Sciatic nerve (tissue), 2 donors: ENCODE data around the gene MAPK8IP3. TPM values are rescaled to one million over a fixed set of nuclear protein-coding genes. Genes with fewer than 3 reads are reported as not detected.

Source experiments
- ATAC-seq: fragments of 200-7000 bp; cut with Tn5 transposase; one replicate; pipeline ENCODE4 v1.9.1; 2020; ENCODE audit warnings: mild to moderate bottlenecking, moderate library complexity
- DNase-seq: peaks from one replicate; pipeline ENCODE4 v3.0.0-alpha.2; 2020; ENCODE audit warnings: low spot score
- intact Hi-C: fragments of 100-400 bp; cut with DNase I; formaldehyde crosslinking; loops from one replicate; pipeline ENCODE4 v1.14.2; 2022
- total RNA-seq: library from RNA; stranded (reverse); fragmentation: NEBNext Ultra II Directional; extraction: Animal tissue kit (Norgen Biotek cat#: 25700); gene quantifications from one replicate; pipeline ENCODE4 v1.2.1, GENCODE V29; 2021
- donor health status: DM: no; HTN: no; CAD: no.
- donor health status: DM: no; HTN: no; CAD: no.

MAPK8IP3 gene
- total RNA-seq, 1 donor from 2014 or later: 93.3 TPM

DNA sequence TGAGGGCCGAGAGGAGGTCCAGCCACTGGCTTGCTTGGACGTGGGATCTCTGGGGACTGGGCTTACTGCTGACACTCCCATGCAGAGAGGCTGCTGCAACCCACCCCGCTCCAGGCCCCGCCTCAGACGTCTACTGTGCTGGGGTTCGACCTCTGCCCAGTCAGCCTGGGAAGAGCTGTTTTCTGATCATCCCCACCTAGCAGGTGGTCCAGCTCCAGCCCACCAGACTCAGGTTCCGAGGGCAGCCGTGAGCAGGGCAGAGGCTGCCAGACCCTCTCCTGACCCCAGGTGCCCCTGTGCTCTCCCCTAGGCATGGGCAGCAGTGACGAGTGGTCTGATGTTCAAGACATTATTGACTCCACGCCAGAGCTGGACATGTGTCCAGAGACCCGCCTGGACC is 41.9 kb downstream of the MAPK8IP3 start:
- ATAC-seq (no peak), DNase-seq (peak; percentile 46)
- intact Hi-C loops: no loop called here

DNA sequence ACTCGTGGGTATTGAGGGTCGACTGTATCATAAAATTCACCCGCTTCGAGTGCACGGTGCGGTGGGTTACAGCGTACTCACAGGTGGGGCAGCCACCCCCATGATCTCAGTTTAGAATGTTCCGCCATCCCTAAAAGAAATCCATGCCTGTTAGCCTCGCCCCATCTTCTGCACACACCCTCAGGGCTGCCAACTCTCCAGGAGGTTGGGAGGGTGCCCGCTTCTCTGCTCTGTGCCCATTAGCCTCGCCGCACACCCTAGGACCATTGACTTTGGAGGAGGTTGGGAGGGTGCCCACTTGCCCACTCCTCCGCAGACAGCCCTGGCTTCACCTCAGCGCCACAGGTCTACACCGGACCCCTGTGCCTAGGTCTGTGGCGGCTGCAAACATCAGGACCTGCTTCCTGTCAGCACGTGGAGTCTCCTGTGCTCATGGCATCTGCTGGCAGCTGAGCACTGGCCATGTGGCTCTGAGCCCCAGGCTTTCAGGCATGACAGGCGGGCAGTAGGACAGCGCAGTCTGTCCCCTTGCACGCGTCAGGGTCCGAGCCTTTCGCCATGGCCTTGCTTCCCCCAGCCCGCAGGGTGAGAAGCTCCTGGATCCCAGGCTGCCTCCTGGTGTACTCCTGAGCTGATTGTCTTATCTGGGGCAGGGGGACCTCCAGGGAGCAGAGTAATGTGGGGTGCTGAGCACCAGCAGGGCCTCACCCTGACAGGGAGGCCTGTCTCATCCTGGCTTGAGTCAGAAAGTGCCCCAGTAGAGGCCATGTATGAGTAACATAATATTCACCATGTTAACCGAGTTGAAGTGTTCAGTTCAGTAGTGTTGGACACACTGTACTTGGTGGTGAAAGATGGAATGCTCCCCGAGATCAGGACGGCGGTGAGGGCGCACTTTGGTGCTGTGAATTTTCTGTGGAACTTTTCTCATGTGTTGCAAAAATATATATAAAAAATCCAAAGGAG is 43.4 kb downstream of the MAPK8IP3 start:
- intact Hi-C loops: no loop called here
- DNase-seq (peak; percentile 45), ATAC-seq (peak; percentile 8)

DNA sequence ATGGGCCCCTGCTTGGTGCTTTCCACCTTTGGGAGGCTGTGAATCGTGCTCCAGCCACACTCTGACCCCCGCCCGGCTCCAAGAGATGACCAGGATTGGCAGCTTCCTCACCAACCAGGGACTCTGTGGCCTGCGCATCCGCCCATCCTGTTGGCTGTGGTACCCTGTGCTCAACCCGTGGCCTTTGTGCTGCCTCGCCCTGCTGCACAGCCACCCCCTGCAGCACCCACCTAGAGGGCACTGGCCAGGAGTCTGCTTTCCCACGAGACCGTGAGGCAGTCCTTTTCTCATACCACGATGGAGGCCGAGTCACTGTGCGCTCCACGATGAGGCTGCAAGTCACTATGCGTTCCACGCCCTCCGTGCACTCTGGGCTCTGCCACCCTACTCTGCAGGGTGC is 46.0 kb downstream of the MAPK8IP3 start:
- intact Hi-C loops: no loop called here
- ATAC-seq (no peak), DNase-seq (peak; percentile 56)

DNA sequence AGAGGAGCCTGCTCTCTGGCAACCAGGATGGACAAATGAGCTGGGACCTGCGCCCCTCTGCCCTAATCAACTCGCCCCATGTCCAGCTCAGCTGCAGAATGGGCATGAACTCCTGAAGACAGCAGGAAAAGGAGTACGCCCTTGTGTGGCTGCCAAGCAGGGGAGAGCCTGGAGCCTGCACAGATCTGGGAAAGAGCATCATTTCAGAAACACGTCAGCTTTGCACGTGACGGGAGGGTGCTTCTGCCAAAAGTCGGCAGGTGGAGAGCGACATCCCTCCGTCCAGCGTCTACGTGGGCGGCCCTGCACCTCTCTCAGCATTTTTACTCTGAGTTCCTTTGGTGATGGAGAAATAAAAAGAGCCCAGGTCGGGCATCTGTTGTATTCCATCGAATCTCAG is 46.9 kb downstream of the MAPK8IP3 start:
- ATAC-seq: no peak
- intact Hi-C loops: no loop called here

DNA sequence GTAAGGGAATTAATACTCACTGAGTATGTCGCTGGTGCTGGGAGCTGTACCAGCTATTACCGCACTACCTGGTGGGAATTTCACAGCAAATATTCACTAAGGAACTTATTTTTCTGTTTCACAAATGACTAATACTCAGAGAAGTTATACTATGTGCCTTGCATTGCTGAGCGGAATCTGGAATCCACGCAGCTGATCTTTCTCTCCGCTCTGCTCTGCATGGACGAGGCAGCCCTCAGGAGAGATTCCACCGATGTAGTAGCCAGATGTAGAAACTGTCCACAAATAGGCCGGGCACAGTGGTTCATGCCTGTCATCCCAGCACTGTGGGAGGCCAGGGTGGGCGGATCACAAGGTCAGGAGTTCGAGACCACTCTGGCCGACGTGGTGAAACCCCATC is 48.2 kb downstream of the MAPK8IP3 start:
- DNase-seq (no peak), ATAC-seq (no peak)
- intact Hi-C loops: no loop called here

More for the DNA sequence above, 46.9 kb downstream of the MAPK8IP3 start:
- peak; percentile 38 for DNase-seq

DNA sequence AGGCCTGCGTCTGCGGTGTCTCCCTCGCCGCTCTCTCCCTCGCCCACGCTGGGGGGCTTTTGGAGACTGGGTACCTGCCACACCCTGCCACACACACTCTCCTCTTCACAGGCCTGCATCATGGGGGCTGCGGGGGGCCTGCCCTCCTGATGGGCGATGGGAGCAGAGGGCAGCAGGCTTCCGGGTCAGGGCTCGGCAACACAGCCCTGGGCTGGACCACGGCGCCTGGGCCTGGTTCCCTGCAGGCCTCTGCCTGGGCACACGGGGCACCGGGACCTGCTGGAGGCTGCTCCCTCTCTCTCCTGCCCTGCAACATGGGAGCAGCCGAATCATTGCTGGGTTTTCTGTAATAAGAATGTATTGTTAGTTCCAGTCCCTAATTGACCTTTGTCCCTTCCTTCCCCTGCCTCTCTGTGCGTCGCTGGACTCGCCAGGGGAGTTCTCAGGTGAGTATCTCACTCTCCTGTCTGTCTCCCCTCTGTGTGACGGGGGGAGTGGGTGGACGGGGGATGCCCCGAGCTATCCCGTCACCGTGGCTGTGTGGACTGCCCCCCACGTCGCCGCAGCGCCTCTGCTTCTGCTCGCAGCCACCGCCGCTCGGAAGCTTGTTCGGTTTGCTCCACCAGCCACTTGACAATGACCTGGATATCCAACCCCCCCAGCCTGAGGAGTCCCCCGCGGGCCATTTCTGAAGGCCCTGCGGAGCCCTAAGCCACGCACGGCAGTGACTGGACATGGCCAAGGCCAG is 51.9 kb downstream of the MAPK8IP3 start:
- ATAC-seq: no peak
- intact Hi-C loops: no loop called here
- no peak for DNase-seq

DNA sequence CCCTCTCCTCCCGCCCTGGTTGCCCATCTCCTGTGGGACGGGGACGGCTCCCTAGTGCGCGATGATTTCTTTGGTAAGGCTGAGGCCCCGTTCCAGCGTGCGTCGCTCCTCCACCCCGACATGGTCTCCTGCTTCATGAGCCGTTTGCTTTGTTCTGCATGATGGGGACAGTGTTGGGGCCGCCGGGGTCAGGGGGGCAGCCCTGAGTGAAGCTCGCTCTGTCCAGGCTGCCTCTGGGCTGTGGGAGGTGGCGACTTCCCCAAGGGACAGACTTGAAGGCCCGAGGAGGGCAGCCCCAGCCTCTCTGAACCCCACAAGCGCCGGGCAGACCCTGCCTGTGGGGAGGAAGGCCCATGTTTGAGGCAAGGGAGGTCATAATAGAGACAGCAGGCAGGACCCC is 52.9 kb downstream of the MAPK8IP3 start:
- intact Hi-C loops: no loop called here
- no peak for DNase-seq
- no peak for ATAC-seq

DNA sequence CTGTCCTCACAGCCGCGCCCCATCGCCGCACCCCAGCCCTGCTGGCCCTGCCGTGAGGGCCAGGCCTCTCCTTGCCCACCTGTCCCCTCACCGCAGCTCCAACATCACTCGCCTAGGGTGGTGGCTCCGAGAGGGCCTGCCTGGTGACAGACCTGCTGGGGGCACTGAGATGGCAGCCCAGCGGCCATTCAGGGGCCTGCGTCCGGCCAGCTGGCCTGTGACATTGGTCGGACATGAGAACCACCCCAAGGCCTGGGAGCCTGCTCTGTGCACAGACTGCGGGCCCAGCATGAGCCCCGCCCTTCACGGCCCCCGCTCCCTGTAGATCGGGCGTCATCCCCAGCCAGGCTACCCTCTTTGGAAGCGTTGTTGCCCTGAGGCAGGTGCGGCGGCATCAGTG is 53.5 kb downstream of the MAPK8IP3 start:
- DNase-seq (no peak), ATAC-seq (no peak)
- intact Hi-C loops: no loop called here

DNA sequence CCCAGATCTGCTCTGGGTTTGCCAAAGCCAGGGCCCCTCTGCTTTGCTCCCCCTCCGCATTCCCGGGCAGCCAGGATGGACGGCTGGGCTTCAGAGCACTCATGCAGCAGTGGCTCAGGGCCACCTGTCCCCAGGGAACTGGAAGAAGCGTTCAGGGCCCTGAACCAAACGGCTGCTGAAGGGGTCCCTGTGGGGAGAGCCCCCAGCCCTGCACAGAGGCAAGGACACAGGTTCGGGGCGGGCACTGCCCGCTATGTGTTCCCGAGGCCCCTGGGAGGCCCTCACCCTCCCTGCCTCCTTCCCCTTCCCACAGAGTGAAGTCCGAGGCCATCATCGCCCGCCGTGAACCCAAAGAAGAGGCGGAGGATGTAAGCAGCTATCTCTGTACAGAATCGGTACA is 54.9 kb downstream of the MAPK8IP3 start:
- DNase-seq: peak; percentile 49
- no peak for ATAC-seq
- intact Hi-C loops: no loop called here

DNA sequence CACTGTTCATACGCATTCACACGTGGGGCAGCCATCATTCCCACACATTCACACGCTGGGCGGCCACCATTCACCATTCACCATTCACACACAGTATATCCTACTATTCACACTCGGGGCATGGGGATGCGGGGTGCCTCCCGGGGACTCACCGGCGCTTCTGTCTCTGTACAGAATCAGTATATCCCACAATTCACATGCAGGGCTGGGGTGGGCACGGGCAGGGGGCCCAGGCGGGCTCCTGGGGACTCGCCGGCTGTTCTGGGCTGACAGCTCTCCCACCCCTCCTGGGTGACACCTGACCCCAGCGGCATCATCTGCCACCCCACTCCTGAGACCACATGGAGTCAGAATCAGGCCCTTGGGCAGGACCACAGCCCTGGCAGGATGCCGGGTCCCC is 55.8 kb downstream of the MAPK8IP3 start:
- DNase-seq (no peak), ATAC-seq (no peak)
- intact Hi-C loops: no loop called here

DNA sequence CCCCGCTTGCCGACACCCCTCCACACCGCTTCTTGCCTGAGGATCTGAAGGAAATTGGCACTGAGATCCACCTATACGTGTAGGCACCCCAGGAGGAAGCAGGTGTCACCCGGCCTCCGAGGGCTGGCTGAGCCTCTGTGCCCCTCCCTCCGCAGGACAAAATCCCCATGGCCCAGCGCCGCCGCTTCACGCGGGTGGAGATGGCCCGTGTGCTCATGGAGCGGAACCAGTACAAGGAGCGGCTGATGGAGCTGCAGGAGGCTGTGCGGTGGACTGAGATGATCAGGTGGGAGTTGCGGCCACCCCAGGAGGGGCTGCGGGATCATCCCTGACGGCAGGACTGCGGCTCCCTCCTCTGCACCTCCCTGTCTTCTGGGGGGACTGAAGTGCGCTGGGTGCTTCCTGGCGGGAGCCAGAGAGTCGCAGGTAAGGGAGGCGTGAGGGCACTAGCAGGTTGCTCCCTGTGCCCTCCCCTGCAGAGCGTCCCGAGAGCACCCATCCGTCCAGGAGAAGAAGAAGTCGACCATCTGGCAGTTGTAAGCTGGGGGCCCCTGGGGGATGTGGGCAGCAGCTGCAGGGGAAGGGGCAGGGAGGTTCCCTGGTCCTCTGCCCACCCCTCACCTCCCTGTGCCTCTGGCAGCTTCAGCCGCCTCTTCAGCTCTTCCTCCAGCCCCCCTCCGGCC is 56.3 kb downstream of the MAPK8IP3 start:
- DNase-seq (no peak), ATAC-seq (no peak)
- intact Hi-C loops: no loop called here

DNA sequence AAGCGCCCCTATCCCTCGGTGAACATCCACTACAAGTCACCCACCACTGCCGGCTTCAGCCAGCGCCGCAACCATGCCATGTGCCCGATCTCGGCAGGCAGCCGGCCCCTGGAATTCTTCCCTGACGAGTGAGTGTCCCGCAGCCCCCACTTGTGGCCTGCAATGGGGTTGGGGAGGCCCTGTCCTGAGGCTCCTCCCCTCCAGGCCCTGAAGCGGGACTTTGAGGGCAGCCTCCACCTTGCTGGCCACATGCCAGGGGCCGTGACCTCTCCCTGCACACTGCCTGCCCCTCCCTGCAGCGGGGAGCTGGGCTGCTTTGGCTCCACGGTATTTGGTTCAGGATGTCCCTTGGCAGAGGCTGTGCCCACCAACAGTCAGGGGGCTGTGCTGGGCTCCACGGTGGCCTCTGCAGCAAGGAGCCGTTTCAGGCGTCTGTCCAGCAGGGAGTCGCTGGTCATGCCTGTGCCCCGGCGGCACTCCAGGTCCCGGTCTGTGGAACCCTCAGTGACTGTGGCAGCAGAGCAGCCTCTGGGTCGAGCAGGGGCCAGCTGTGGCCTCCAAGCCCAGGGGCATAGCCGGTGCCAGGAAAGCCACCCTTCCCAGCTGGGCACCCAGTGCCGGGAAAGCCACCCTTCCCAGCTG is 57.0 kb downstream of the MAPK8IP3 start:
- intact Hi-C loops: no loop called here
- no peak for DNase-seq

DNA sequence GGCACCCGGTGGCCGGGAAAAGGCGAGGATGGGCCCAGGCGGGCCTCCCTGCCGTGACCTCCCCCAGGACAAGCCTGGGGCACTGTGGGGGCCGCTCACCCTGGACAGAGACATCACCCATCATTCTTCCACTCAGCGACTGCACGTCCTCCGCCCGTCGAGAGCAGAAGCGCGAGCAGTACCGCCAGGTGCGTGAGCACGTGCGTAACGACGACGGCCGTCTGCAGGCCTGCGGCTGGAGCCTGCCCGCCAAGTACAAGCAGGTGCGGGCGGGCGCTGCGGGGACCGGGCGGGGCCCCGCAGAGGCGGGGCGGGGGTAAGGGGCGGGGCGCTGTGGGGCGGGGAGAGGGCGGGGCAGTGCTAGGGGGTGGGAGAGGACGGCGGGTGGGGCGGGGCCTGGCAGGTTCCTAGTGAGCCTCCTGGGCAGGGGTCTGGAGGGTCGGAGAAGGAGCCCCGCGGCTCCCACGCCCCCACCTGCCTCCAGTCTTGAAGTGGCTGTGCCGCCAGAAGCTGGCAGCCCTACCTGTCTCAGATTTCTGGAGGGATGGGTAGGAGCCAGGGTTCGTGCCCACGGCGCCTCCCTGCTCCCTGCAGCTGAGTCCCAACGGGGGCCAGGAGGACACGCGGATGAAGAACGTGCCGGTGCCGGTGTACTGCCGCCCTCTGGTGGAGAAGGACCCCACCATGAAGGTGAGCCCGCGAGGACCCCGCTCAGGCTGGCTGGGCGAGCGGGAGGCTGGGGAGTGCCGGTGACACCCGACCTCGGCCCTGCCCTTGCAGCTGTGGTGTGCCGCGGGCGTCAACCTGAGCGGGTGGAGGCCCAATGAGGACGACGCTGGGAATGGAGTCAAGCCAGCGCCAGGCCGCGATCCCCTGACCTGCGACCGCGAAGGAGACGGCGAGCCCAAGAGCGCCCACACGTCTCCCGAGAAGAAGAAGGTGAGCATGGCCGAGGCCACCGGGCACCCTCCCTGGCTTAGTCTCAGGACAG is 57.8 kb downstream of the MAPK8IP3 start:
- intact Hi-C loops: no loop called here
- DNase-seq (no peak), ATAC-seq (peak; percentile 6)

More for the DNA sequence above, 57.0 kb downstream of the MAPK8IP3 start:
- ATAC-seq: no peak

DNA sequence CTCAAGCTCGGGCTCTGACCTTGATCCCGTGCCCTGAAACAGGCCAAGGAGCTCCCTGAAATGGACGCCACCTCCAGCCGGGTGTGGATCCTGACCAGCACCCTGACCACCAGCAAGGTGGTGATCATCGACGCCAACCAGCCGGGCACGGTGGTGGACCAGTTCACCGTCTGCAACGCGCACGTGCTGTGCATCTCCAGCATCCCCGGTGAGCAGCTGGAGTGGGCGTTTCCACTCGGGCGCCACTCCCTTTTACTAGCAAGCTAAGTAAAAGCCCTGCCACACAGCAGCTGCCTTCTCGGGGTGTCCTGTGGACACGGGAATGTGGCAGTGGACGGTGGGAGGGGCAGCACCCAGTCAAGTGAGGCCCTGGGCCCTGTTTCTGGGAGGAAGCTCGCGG is 59.0 kb downstream of the MAPK8IP3 start:
- DNase-seq (no peak), ATAC-seq (no peak)
- intact Hi-C loops: loop anchor here (5.0 kb wide), 1 partner anchor 963 kb away; the partner anchor contains the start of gene GNG13

DNA sequence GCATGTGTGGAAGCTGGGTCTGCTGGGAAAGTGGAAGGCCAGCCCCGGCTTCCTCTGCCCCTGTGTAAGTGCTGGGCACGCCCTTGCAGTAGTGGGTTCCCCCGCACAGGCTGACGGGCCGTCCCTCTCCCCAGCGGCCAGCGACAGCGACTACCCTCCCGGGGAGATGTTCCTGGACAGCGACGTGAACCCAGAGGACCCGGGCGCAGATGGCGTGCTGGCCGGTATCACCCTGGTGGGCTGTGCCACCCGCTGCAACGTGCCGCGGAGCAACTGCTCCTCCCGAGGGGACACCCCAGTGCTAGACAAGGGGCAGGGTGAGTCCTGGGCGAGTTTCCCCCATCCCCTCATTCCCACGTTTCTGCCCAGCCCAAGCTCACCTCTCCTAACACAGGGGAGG is 59.8 kb downstream of the MAPK8IP3 start:
- ATAC-seq (no peak), DNase-seq (no peak)
- intact Hi-C loops: loop anchor here (5.0 kb wide), 1 partner anchor 964 kb away; the partner anchor contains the start of gene GNG13

DNA sequence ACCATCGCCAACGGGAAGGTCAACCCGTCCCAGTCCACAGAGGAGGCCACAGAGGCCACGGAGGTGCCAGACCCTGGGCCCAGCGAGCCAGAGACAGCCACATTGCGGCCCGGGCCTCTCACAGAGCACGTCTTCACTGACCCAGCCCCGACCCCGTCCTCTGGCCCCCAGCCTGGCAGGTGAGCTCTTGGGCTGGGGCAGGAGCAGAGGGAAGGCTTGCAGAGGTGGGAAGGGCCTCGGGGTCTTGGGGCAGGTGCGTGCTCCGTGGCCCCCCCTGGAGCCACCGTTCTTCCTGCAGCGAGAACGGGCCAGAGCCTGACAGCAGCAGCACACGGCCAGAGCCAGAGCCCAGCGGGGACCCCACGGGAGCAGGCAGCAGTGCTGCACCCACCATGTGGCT is 60.2 kb downstream of the MAPK8IP3 start:
- intact Hi-C loops: loop anchor here (5.0 kb wide), 1 partner anchor 964 kb away; the partner anchor contains the start of gene GNG13
- DNase-seq (no peak), ATAC-seq (no peak)

DNA sequence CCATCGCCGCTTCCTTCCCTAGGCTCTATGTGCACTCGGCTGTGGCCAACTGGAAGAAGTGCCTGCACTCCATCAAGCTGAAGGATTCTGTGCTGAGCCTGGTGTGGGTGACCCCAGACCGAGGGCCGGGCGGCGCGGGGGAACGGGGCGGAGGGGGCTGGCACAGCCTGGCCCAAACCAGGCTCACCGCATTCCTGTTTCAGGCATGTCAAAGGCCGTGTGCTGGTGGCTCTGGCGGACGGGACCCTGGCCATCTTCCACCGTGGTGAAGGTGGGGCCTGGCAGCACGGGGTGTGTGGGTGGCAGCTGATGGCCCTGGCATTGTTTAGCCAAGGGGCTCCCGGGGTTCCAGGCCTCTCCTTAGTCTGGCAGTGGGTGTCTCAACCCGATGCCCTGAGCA is 60.7 kb downstream of the MAPK8IP3 start:
- intact Hi-C loops: loop anchor here (5.0 kb wide), 1 partner anchor 964 kb away; the partner anchor contains the start of gene GNG13
- DNase-seq: no peak
- ATAC-seq: no peak
